COLO668 (cell line): ENCODE data around the gene COQ5.
"Not testable (repeated sequence)": the region's sequence is repeated elsewhere in the genome, so short reads cannot be mapped to it uniquely, and the experiment has no call there.

Source experiments
- DNase-seq: peaks from one replicate; lab custom pipeline; 2025; ENCODE audit not compliant: unreplicated experiment; lab: John Stamatoyannopoulos, UW

COQ5 gene

GRCh38 chr12:120529641-120530417, 871 bp upstream of the COQ5 start:
- peak; percentile 44 for DNase-seq

- DNase-seq, result no peak
Observed at GRCh38 chr12:120522568-120522967, 6.4 kb downstream of the COQ5 start.

GRCh38 chr12:120519324-120519723, 9.6 kb downstream of the COQ5 start:
- not testable (repeated sequence) for DNase-seq

- DNase-seq, result no peak
Observed at GRCh38 chr12:120515496-120515895, 13.5 kb downstream of the COQ5 start.

GRCh38 chr12:120514002-120514401, 15.0 kb downstream of the COQ5 start:
- no peak for DNase-seq

- DNase-seq, result no peak
Observed at GRCh38 chr12:120508537-120508936, 20.4 kb downstream of the COQ5 start.

- no peak for DNase-seq
Observed at GRCh38 chr12:120504587-120504986, 24.4 kb downstream of the COQ5 start.

- DNase-seq, result no peak
Observed at GRCh38 chr12:120500581-120500980, 28.4 kb downstream of the COQ5 start.

- DNase-seq, result no peak
Observed at GRCh38 chr12:120498870-120499515, 30.0 kb downstream of the COQ5 start.

GRCh38 chr12:120497524-120498150, 31.3 kb downstream of the COQ5 start:
- DNase-seq, result no peak

GRCh38 chr12:120496413-120497340, 32.3 kb downstream of the COQ5 start:
- DNase-seq, result peak; percentile 53

- peak; percentile 97 for DNase-seq
Observed at GRCh38 chr12:120495731-120496412, 33.1 kb downstream of the COQ5 start, which contains the start of gene DYNLL1. Gene DYNLL1 (plus strand): TSS chr12:120496113. CDS start chr12:120496422, 309 bp downstream.

- DNase-seq, result no peak
Observed at GRCh38 chr12:120495186-120495730, 33.7 kb downstream of the COQ5 start.

GRCh38 chr12:120490833-120491512, 38.0 kb downstream of the COQ5 start:
- no peak for DNase-seq

- no peak for DNase-seq
Observed at GRCh38 chr12:120490325-120490724, 38.6 kb downstream of the COQ5 start.

- DNase-seq, result no peak
Observed at GRCh38 chr12:120489018-120489417, 39.9 kb downstream of the COQ5 start.

- DNase-seq, result no peak
Observed at GRCh38 chr12:120488057-120488640, 40.8 kb downstream of the COQ5 start.

GRCh38 chr12:120487552-120487951, 41.4 kb downstream of the COQ5 start:
- not testable (repeated sequence) for DNase-seq
